Ovary (tissue), 9 donors: ENCODE data around the gene TMEFF2. TPM values are rescaled to one million over a fixed set of nuclear protein-coding genes. Genes with fewer than 3 reads are reported as not detected.
A peak's percentile ranks its signal among the peaks of the same experiment; 100 is the strongest.

ENCODE experiments used
- DNase-seq, 5 donors: peaks; one replicate each; pipeline ENCODE4 v3.0.0-alpha.2; 2019 to 2020
- H3K27ac ChIP-seq, 2 donors: fragments of 200-600 bp; one replicate each; pipeline versions ENCODE4 v1.5.1 to v1.8.0; 2019 to 2022
- H3K27me3 ChIP-seq: fragments of 200-600 bp; one replicate; pipeline ENCODE4 v1.8.0; 2022
- H3K36me3 ChIP-seq: fragments of 200-600 bp; sonication (generic); one replicate; pipeline ENCODE4 v1.5.1; 2019
- H3K4me1 ChIP-seq: one replicate; pipeline ENCODE4 v1.8.1; 2013; ENCODE audit warnings: mild to moderate bottlenecking, moderate library complexity; ENCODE audit not compliant: insufficient read depth
- H3K4me3 ChIP-seq: fragments of 200-600 bp; sonication (generic); one replicate; pipeline ENCODE4 v1.5.1; 2017
- H3K9me3 ChIP-seq, 2 donors: fragments of 200-600 bp in 1 of 2; sonication (generic) in 1 of 2; one replicate each; pipeline versions ENCODE4 v1.5.1 to v1.8.1; 2013 to 2019; ENCODE audit warnings: mild to moderate bottlenecking in 1 of 2, moderate library complexity in 1 of 2
- EP300 ChIP-seq: sonication (generic); formaldehyde crosslinking; IDR thresholded peaks from one replicate; pipeline ENCODE4 v1.6.1; 2017; ENCODE audit warnings: antibody characterized with exemption
- POLR2A ChIP-seq: fragments of 450-650 bp; IDR thresholded peaks from one replicate; pipeline ENCODE4 v1.6.1; 2017; ENCODE audit warnings: antibody characterized with exemption, mild to moderate bottlenecking, moderate library complexity
- WGBS, 3 donors: extraction: QIAGEN DNeasy Blood & Tissue Kit in 1 of 3; methylation state at CpG; one replicate each; pipeline versions ENCODE4 v1.1.5 to v1.1.7; 2013 to 2017; 5-methylcytosine and 5-hydroxymethylcytosine counted together
- intact Hi-C, 4 donors: fragments of 100-400 bp; cut with DNase I; formaldehyde crosslinking; loops; one replicate each; pipeline versions ENCODE4 v1.11.0 to v1.15.1; 2022 to 2023
- polyA plus RNA-seq, 2 donors: library from polyadenylated mRNA; stranded (reverse); fragments of 200-250 nt in 1 of 2; fragments of 350-450 nt in 1 of 2; fragmentation: Illumina TruSeq in 1 of 2; extraction: RNeasy Lipid Tissue Mini Kit (QIAGEN cat#74804) in 1 of 2; gene quantifications; one replicate each; pipeline ENCODE4 v1.2.3, GENCODE V29; 2013 to 2014
- total RNA-seq, 7 donors: library from RNA; depleted of rRNA in 2 of 7; stranded (reverse); fragments of >200 nt in 2 of 7; fragmentation: NEBNext Ultra II Directional in 3 of 7; extraction: Animal tissue kit (Norgen Biotek cat#: 25700) in 3 of 7; gene quantifications; one replicate each; pipeline versions ENCODE4 v1.1.0 to v1.2.4, GENCODE V29; 2016 to 2023
- TF ChIP-seq, protein P1 (sequence below), 3 donors: fragments of 450-650 bp in 2 of 3; fragments of 200-600 bp in 1 of 3; IDR thresholded peaks; one replicate each; pipeline versions ENCODE4 v1.5.1 to v1.8.0; 2016 to 2022; ENCODE audit warnings: antibody characterized with exemption in 3 of 3, mild to moderate bottlenecking in 1 of 3
- donor health status: DM: no; HTN: no; CAD: no; lungs with moderate emphysema.
- donor health status: DM: no; HTN: no; CAD: no.
- donor health status: Bipolar disorder and iron deficiency.
- donor health status: DM: yes; HTN: yes; CAD: no.
- donor health status: DM: no; HTN: no; CAD: no.
- donor health status: DM: yes; HTN: yes; CAD: no.

The TMEFF2 gene
- total and polyA plus RNA-seq, 9 donors, result 0.05 to 0.34 (median 0.08) TPM; not detected in 5

DNA sequence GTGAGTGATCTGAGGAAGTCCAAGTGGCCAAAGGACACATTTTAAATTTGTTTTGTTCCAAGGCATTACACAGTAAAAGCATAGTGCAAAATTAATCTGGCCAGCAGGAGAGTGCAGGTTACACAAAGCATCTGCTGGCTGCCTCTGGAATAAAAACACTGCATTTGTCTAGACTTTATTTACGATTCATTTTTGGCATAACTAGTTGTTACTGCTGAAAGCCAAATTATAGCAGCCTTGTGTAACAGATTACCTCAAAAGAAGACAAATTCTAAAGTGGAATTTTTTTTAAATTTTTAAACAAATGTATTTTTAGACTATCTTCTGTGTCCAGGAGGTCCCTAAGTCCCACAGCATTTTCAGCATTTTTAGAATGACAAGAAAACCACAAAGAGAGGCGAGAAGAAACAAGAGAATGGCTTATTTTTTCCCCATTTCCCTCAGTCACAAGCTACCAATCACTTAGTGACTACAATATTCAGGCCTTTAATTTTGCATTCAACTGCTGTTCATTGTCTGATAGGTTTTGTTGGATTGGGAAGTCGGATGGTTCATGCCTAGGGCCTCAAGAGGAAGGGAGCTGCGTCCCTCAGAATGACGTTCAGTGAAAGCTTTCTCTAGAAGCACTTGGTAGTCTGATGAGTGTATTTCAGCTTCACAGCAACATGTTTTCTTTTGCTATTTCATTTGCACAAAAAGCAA is 46.0 kb downstream of the TMEFF2 start:
- 12 to 14% (median 13%) methylated on average over 5 of the region's 5 CpGs for WGBS, 3 donors
- TF ChIP-seq, protein P1, sequence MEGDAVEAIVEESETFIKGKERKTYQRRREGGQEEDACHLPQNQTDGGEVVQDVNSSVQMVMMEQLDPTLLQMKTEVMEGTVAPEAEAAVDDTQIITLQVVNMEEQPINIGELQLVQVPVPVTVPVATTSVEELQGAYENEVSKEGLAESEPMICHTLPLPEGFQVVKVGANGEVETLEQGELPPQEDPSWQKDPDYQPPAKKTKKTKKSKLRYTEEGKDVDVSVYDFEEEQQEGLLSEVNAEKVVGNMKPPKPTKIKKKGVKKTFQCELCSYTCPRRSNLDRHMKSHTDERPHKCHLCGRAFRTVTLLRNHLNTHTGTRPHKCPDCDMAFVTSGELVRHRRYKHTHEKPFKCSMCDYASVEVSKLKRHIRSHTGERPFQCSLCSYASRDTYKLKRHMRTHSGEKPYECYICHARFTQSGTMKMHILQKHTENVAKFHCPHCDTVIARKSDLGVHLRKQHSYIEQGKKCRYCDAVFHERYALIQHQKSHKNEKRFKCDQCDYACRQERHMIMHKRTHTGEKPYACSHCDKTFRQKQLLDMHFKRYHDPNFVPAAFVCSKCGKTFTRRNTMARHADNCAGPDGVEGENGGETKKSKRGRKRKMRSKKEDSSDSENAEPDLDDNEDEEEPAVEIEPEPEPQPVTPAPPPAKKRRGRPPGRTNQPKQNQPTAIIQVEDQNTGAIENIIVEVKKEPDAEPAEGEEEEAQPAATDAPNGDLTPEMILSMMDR (IDR thresholded peaks at IDR 0.05), result no peak
- Histone ChIP-seq H3K4me1 (no peaks in the 10 kb centered on the region), H3K27me3 (no peaks in the 10 kb centered on the region), H3K9me3 (no peaks in the 10 kb centered on the region), H3K36me3 (no peaks in the 10 kb centered on the region), H3K27ac (peak overlapping the region in 1 of 2 donors; percentile 33), H3K4me3 (no peak overlapping the region)
- DNase-seq, result peak in 1 of 5 donors; percentile 10
- intact Hi-C loops, result no loop called here

DNA sequence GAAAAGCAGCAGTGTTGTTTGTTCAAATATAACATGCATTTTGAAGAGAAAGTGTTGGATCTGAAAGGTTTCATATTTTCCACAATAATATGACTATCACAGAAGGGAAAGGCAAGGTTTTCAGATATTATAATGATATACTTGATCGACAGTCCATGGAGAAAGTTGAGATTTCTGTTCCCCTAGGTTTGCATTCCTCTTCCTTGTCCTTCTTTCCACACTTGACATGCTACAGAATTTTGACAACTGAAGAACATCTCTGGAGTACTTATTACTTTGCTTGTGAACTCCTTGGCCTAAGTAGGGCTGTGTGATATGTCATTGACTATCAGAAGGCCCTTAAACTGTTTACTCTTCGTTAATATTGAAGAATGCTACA is 46.5 kb downstream of the TMEFF2 start:
- no peaks in the 10 kb centered on the region for H3K4me1 ChIP-seq
- DNase-seq, result no peak
- H3K27ac ChIP-seq, result no peak overlapping the region
- no peaks in the 10 kb centered on the region for H3K36me3 ChIP-seq
- no peaks in the 10 kb centered on the region for H3K27me3 ChIP-seq
- intact Hi-C loops, result no loop called here
- no peaks in the 10 kb centered on the region for H3K9me3 ChIP-seq
- WGBS, 3 donors, result 8 to 18% (median 11%) methylated on average over 2 of the region's 2 CpGs
- H3K4me3 ChIP-seq, result no peak overlapping the region
- TF ChIP-seq EP300, result no peak
- TF ChIP-seq POLR2A, result no peak

DNA sequence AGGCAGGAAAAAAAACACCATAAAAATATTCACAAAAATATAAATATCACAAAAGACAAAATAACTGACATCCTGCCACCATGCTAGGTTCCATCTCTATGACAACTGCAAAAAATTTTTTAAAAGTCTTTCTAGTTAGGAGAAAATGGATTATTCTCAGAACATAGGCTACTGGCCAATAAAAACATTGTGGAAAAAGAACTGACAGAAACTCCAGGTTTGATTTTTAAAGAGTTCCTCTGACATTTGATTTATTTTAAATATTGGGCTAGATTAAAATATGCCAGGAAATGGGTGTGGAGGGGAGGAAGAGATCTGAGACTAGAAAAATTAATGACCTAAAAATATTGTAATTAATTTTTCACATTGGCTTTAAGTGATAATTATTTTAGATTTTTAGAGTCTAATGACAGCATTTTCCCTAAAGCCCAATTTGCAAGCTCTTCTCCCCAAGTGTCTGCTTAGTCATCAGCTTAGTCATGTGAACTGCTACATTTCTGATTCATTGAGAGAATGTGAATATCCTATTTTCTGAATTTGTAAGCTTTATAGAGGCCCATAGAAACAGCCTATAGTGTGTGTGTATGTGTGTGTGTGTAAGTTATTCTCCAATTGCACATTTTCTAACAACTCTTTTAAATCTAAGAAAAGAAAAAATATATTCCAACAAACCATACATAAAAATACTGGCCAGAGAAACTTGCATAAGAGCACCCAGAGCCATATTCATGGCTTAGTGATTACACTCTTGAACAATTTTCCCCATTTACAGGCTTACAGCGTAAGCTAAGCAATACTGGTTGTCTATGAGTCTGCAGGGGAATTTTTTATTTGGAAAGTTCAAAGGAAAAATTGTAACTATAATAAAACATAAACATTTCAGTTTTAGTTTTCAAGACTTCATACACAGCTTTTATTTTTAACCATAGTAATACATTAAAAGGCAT is 48.4 kb downstream of the TMEFF2 start:
- H3K36me3 ChIP-seq, result no peaks in the 10 kb centered on the region
- no peaks in the 10 kb centered on the region for H3K27me3 ChIP-seq
- DNase-seq, result no peak
- intact Hi-C loops, result no loop called here
- TF ChIP-seq EP300 (no peak), POLR2A (no peak)
- TF ChIP-seq, protein P1 (IDR thresholded peaks at IDR 0.05), result no peak
- WGBS, 3 donors, result 76 to 92% (median 77%) methylated on average over 1 of the region's 1 CpG
- no peaks in the 10 kb centered on the region for H3K9me3 ChIP-seq
- no peak overlapping the region for H3K27ac ChIP-seq
- H3K4me3 ChIP-seq, result no peak overlapping the region
- no peaks in the 10 kb centered on the region for H3K4me1 ChIP-seq

DNA sequence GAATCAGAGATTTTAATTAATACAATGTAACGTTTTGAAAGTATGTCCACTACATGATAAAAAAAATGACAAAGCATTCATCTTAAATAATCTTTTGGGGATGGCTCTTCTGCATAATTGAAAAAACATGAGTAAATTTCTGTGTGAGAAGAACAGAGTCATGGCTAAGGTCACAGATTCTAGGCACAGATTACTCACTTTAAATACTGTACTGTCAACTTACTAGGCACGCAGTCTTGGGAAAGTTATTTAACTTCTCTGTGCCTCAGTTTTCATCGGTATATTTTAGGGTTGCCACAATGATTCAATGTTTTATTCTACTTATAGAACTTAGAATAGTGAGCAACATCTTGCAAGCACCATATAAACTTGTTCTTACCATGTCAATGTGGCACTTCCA is 49.2 kb downstream of the TMEFF2 start:
- Histone ChIP-seq H3K27me3 (no peaks in the 10 kb centered on the region), H3K9me3 (no peaks in the 10 kb centered on the region), H3K27ac (no peak overlapping the region), H3K36me3 (no peaks in the 10 kb centered on the region), H3K4me3 (no peak overlapping the region), H3K4me1 (no peaks in the 10 kb centered on the region)
- intact Hi-C loops, result no loop called here
- WGBS, 3 donors, result 72 to 81% (median 76%) methylated on average over 3 of the region's 3 CpGs
- no peak for TF ChIP-seq POLR2A
- TF ChIP-seq EP300, result no peak
- no peak for DNase-seq

- TF ChIP-seq EP300 (no peak), POLR2A (no peak)
- TF ChIP-seq, protein P1 (IDR thresholded peaks at IDR 0.05), result no peak
- Histone ChIP-seq H3K4me3 (no peak overlapping the region), H3K27me3 (no peaks in the 10 kb centered on the region), H3K27ac (no peak overlapping the region), H3K36me3 (no peaks in the 10 kb centered on the region), H3K9me3 (no peaks in the 10 kb centered on the region), H3K4me1 (no peaks in the 10 kb centered on the region)
- DNase-seq, result no peak
- intact Hi-C loops, result no loop called here
- 57 to 62% (median 60%) methylated on average over 7 of the region's 7 CpGs for WGBS, 3 donors
Observed at GRCh38 chr2:192140236-192140839, 54.4 kb downstream of the TMEFF2 start.
